OCI-LY1 (cell line): Measurements from ENCODE around the gene SH3BP1.

Experiments used
- H2AFZ ChIP-seq: fragments of 200-600 bp; sonication (generic), shearing (Covaris generic); 2 replicates; pipeline ENCODE4 v1.6.0; 2014; ENCODE audit warnings: antibody characterized with exemption, mild to moderate bottlenecking, low read length
- H3F3A ChIP-seq: fragments of 200-600 bp; sonication (generic), shearing (Covaris generic); 2 replicates; pipeline ENCODE4 v1.6.0; 2014; ENCODE audit warnings: mild to moderate bottlenecking, antibody characterized with exemption, low read length, moderate library complexity; ENCODE audit not compliant: insufficient read depth
- H3K27ac ChIP-seq: fragments of 200-600 bp; sonication (generic); 2 replicates; pipeline ENCODE4 v1.5.1; 2014; ENCODE audit warnings: low read length, mixed run types, mild to moderate bottlenecking, low read depth; ENCODE audit not compliant: poor library complexity, severe bottlenecking
- H3K27me3 ChIP-seq: fragments of 200-600 bp; sonication (generic); 2 replicates; pipeline ENCODE4 v1.6.0; 2014; ENCODE audit warnings: antibody characterized with exemption, mild to moderate bottlenecking, low read length, moderate library complexity; ENCODE audit not compliant: insufficient read depth
- H3K36me3 ChIP-seq: fragments of 200-600 bp; sonication (generic); 2 replicates; pipeline ENCODE4 v1.6.1; 2014; ENCODE audit warnings: mild to moderate bottlenecking, antibody characterized with exemption, low read length, moderate library complexity, mixed read lengths; ENCODE audit not compliant: insufficient read depth
- H3K4me1 ChIP-seq: fragments of 200-600 bp; sonication (generic); 2 replicates; pipeline ENCODE4 v1.5.1; 2014; ENCODE audit warnings: mild to moderate bottlenecking, low read length, moderate library complexity; ENCODE audit not compliant: insufficient read depth, severe bottlenecking
- H3K4me2 ChIP-seq: fragments of 200-600 bp; sonication (generic), shearing (Covaris generic); 2 replicates; pipeline ENCODE4 v1.6.1; 2014; ENCODE audit warnings: low read length
- H3K4me3 ChIP-seq: fragments of 200-600 bp; sonication (generic); 2 replicates; pipeline ENCODE4 v1.5.1; 2014; ENCODE audit warnings: low read length, low read depth, mild to moderate bottlenecking, mixed read lengths; ENCODE audit not compliant: poor library complexity, severe bottlenecking
- H3K79me2 ChIP-seq: fragments of 200-600 bp; shearing (Covaris generic); 2 replicates; pipeline ENCODE4 v1.6.1; 2016; ENCODE audit warnings: mixed run types, low read length, mixed read lengths; ENCODE audit not compliant: insufficient read depth
- H3K9ac ChIP-seq: fragments of 200-600 bp; sonication (generic), shearing (Covaris generic); 2 replicates; pipeline ENCODE4 v1.6.1; 2014; ENCODE audit warnings: mild to moderate bottlenecking, low read length, mixed read lengths
- H3K9me2 ChIP-seq: fragments of 200-600 bp; sonication (generic), shearing (Covaris generic); 2 replicates; pipeline ENCODE4 v1.6.1; 2014; ENCODE audit warnings: low read depth, mild to moderate bottlenecking, low read length, mixed read lengths
- H3K9me3 ChIP-seq: fragments of 200-600 bp; shearing (Covaris generic); 2 replicates; pipeline ENCODE4 v1.6.1; 2014; ENCODE audit warnings: low read length, mixed read lengths
- H4K20me1 ChIP-seq: fragments of 200-600 bp; sonication (generic), shearing (Covaris generic); 2 replicates; pipeline ENCODE4 v1.6.0; 2016; ENCODE audit warnings: mild to moderate bottlenecking, low read length; ENCODE audit not compliant: insufficient read depth
- EZH2 ChIP-seq: fragments of 200-600 bp; sonication (generic), shearing (Covaris generic); IDR thresholded peaks from 2 replicates; pipeline ENCODE4 v1.8.0; 2017; ENCODE audit warnings: borderline replicate concordance, mixed run types, mild to moderate bottlenecking, antibody characterized with exemption, low read length, moderate library complexity, mixed read lengths
- TF ChIP-seq, protein P1 (sequence below): fragments of 200-600 bp; sonication (generic), shearing (Covaris generic); IDR thresholded peaks from 2 replicates; pipeline ENCODE4 v1.5.1; 2017; ENCODE audit warnings: mild to moderate bottlenecking, antibody characterized with exemption, low read length, moderate library complexity, mixed read lengths

SH3BP1 gene

DNA sequence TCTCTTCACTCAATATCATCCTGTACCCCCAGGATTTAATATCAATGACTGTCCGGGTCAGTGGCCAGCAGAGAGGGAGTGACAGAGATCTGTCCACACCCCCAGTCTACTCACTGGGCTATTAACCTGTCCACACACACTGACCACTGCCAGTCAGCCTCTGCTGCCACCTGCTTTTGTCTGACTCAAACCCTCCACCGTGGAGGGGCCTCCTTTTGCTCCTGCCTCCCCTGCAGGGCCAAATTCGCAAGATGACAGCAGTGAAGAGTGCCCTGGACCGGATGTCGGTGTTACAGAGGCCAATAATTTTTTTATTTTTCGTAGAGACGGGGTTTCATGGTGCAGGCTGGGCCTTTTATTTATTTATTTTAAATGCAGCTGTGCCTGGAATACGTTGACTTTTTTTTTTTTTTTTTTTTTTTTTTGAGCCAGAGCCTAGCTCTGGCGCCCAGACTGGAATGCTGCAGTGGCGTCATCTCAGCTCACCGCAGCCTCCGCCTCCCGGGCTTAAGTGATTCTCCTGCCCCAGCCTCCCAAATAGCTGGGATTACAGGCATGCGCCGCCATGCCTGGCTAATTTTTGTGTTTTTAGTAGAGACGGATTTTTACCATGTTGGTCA, 24.2 kb downstream of the SH3BP1 start:
- peaks cover 76% of the 10 kb centered on the region for H3K36me3 ChIP-seq
- no peak overlapping the region; the same call in 1 of the 2 replicates for H3K9ac ChIP-seq
- peak overlapping the region; percentile 41; the same call in 1 of the 2 replicates for H3K4me2 ChIP-seq
- no peaks in the 10 kb centered on the region for H4K20me1 ChIP-seq
- no peaks in the 10 kb centered on the region for H3K9me2 ChIP-seq
- no peaks in the 10 kb centered on the region for H3K27me3 ChIP-seq
- peak overlapping the region; percentile 76 for H3K27ac ChIP-seq
- no peak overlapping the region for H3K4me3 ChIP-seq
- TF ChIP-seq, protein P1, sequence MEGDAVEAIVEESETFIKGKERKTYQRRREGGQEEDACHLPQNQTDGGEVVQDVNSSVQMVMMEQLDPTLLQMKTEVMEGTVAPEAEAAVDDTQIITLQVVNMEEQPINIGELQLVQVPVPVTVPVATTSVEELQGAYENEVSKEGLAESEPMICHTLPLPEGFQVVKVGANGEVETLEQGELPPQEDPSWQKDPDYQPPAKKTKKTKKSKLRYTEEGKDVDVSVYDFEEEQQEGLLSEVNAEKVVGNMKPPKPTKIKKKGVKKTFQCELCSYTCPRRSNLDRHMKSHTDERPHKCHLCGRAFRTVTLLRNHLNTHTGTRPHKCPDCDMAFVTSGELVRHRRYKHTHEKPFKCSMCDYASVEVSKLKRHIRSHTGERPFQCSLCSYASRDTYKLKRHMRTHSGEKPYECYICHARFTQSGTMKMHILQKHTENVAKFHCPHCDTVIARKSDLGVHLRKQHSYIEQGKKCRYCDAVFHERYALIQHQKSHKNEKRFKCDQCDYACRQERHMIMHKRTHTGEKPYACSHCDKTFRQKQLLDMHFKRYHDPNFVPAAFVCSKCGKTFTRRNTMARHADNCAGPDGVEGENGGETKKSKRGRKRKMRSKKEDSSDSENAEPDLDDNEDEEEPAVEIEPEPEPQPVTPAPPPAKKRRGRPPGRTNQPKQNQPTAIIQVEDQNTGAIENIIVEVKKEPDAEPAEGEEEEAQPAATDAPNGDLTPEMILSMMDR: no peak
- TF ChIP-seq EZH2: no peak
- no peaks in the 10 kb centered on the region for H3K9me3 ChIP-seq
- H3F3A ChIP-seq: no peaks in the 10 kb centered on the region
- H3K79me2 ChIP-seq: peaks cover 53% of the 10 kb centered on the region
- H3K4me1 ChIP-seq: peaks cover 38% of the 10 kb centered on the region
- H2AFZ ChIP-seq: no peak overlapping the region

DNA sequence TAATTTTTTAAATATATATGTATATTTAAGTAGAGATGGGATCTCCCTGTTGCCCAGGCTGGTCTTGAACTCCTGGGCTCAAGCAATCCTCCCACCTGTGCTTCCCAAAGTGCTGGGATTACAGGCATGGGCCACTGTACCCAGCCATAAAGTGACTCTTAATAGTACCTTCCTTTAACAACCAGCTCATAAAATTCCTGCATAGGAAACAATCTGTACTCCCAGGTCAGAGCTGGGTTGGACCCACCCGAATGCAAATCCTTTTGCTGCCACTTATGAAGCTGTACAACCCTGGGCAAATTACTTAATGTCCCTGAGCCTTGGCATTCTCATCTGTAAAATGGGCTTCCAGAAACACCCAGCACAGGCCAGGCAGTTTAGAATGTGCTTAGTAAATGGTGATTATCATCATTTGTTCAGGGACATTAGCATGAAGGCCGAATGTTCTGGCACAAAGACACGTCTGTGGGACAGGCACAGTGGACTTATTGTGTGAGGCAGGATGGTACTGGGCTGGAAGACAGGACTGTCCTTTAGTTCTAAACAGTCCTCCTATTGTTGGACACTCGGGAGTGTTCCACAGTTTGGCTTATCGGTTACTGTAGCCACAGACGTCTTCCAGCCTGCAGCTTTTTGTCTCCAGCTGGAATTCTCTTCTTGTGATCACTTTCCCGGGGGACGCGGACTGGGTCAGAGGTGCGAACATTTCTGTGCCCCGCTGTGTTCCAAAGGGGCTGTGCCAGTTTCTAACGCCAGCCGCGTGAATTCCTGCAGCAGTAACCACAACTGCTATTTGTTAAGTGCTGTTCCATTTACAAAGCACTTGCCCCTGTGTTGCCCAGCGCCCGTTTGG, 25.0 kb downstream of the SH3BP1 start:
- Histone ChIP-seq H3K36me3 (peaks cover 77% of the 10 kb centered on the region), H3K9ac (no peak overlapping the region), H3F3A (no peaks in the 10 kb centered on the region), H3K9me2 (no peaks in the 10 kb centered on the region), H4K20me1 (no peaks in the 10 kb centered on the region), H3K4me3 (no peak overlapping the region), H3K4me1 (peaks cover 38% of the 10 kb centered on the region), H2AFZ (no peak overlapping the region), H3K4me2 (no peak overlapping the region), H3K9me3 (no peaks in the 10 kb centered on the region), H3K79me2 (peaks cover 48% of the 10 kb centered on the region), H3K27me3 (no peaks in the 10 kb centered on the region), H3K27ac (no peak overlapping the region)
- TF ChIP-seq, protein P1: no peak
- no peak for TF ChIP-seq EZH2

DNA sequence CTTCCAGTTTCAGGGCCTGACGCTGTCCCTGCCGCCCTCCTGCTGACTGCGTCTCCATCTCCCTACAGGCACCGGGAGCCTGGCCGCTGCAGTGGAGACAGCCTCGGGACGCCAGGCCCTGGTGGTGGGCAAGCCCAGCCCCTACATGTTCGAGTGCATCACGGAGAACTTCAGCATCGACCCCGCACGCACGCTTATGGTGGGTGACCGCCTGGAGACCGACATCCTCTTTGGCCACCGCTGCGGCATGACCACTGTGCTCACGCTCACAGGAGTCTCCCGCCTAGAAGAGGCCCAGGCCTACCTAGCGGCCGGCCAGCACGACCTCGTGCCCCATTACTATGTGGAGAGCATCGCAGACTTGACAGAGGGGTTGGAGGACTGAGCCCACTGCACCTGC, 26.0 kb downstream of the SH3BP1 start:
- Histone ChIP-seq H3K79me2 (peaks cover 38% of the 10 kb centered on the region), H2AFZ (no peak overlapping the region)

More for the DNA sequence above, 26.0 kb downstream of the SH3BP1 start:
- Histone ChIP-seq H3K4me3 (no peak overlapping the region), H3K4me2 (no peak overlapping the region), H3K9me3 (no peaks in the 10 kb centered on the region), H4K20me1 (no peaks in the 10 kb centered on the region), H3F3A (no peaks in the 10 kb centered on the region), H3K36me3 (peaks cover 68% of the 10 kb centered on the region), H3K27ac (no peak overlapping the region), H3K27me3 (no peaks in the 10 kb centered on the region), H3K9ac (no peak overlapping the region), H3K9me2 (no peaks in the 10 kb centered on the region), H3K4me1 (peaks cover 29% of the 10 kb centered on the region)
- TF ChIP-seq, protein P1: no peak
- no peak for TF ChIP-seq EZH2
